Measurements from ENCODE around the gene NDUFAF3. TPM values are rescaled to one million over a fixed set of nuclear protein-coding genes. Genes with fewer than 3 reads are reported as not detected.

NDUFAF3 gene
- total RNA-seq, 1 donor from 2014 or later: 60.4 TPM

DNA sequence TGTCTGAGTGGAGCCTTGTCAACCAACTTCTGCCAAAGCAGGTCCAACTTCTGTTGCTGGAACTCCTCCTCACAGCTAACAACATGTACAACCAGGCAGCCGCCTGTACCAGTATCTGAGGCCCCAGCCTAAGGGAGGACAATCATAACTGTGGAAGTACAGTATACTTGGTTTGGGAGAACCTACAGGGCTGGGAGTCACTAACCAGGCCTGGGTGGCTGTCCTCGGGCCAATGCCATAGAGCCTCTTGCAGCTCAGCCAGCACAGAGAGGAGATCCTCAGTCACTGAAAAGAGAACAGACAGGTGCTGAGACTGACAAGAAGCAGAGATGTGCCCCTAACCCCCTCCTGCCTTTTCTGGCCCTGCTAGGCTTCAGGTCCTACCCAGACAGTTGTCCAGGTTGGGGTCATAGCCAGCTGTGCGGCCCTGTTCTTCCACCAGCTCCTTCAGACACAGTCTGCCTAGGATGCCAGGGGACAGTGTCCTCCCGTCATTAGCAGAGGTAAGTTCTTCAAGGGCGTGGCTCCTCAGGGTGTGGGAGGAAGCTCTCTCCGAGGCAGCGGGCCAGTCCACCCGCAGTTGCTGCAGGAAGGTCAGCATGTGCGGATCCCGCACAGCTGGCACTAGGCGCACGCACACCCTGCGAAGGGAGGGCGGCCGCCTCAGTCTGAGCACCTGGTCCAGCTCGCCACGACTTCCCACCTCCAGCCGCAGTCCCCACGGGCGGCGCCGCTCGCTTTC is 4.5 kb upstream of the NDUFAF3 start:
- TF ChIP-seq, protein P1, sequence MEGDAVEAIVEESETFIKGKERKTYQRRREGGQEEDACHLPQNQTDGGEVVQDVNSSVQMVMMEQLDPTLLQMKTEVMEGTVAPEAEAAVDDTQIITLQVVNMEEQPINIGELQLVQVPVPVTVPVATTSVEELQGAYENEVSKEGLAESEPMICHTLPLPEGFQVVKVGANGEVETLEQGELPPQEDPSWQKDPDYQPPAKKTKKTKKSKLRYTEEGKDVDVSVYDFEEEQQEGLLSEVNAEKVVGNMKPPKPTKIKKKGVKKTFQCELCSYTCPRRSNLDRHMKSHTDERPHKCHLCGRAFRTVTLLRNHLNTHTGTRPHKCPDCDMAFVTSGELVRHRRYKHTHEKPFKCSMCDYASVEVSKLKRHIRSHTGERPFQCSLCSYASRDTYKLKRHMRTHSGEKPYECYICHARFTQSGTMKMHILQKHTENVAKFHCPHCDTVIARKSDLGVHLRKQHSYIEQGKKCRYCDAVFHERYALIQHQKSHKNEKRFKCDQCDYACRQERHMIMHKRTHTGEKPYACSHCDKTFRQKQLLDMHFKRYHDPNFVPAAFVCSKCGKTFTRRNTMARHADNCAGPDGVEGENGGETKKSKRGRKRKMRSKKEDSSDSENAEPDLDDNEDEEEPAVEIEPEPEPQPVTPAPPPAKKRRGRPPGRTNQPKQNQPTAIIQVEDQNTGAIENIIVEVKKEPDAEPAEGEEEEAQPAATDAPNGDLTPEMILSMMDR (IDR thresholded peaks at IDR 0.05): no peak
- DNase-seq (ENCODE audit: low spot score): no peak
- Mint-ChIP-seq H3K9me3 (ENCODE audit: low read depth) (no peaks in the 10 kb centered on the region), H3K36me3 (ENCODE audit: low read depth) (peaks cover 12% of the 10 kb centered on the region), H3K27me3 (ENCODE audit: low read depth) (no peaks in the 10 kb centered on the region), H3K4me3 (ENCODE audit: unreplicated experiment) (peak overlapping the region; percentile 80), H3K4me1 (ENCODE audit: low read depth) (peaks cover 35% of the 10 kb centered on the region), H3K27ac (ENCODE audit: unreplicated experiment) (peak overlapping the region; percentile 82)

GRCh38 chr3:49017971-49018706 is 3.8 kb upstream of the NDUFAF3 start, which contains the start of gene DALRD3:
Gene DALRD3, minus strand, starts transcription at chr3:49018580. Its CDS starts 16 bp downstream, at chr3:49018564.
- no peaks in the 10 kb centered on the region for H3K27me3 Mint-ChIP-seq (ENCODE audit: low read depth)
- peaks cover 12% of the 10 kb centered on the region for H3K36me3 Mint-ChIP-seq (ENCODE audit: low read depth)
- H3K27ac Mint-ChIP-seq (ENCODE audit: unreplicated experiment): peak within 1 kb of the TSS; percentile 89
- peak within 1 kb of the TSS; percentile 80 for H3K4me3 Mint-ChIP-seq (ENCODE audit: unreplicated experiment)
- no peaks in the 10 kb centered on the region for H3K9me3 Mint-ChIP-seq (ENCODE audit: low read depth)
- DNase-seq (ENCODE audit: low spot score): no peak
- peaks cover 43% of the 10 kb centered on the region for H3K4me1 Mint-ChIP-seq (ENCODE audit: low read depth)
- TF ChIP-seq, protein P1 (IDR thresholded peaks at IDR 0.05): peak; percentile 16

DNA sequence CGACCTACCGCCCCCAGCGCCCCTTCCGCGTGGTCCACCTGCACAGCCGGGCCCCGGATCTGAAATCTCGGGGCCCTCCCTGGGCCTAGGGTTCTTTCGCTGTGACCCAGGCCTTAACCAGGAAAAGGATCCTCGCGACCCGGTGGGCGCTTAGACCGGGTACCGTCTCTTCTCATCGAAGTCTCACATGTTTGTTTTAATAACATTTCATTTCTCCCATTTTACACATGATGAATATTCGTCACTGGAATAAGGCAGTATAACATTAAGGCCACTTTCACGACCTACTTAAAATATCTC is 3.3 kb upstream of the NDUFAF3 start:
- Mint-ChIP-seq H3K4me3 (ENCODE audit: unreplicated experiment) (peak overlapping the region; percentile 80), H3K36me3 (ENCODE audit: low read depth) (peaks cover 12% of the 10 kb centered on the region), H3K4me1 (ENCODE audit: low read depth) (peaks cover 46% of the 10 kb centered on the region), H3K9me3 (ENCODE audit: low read depth) (no peaks in the 10 kb centered on the region), H3K27me3 (ENCODE audit: low read depth) (no peaks in the 10 kb centered on the region), H3K27ac (ENCODE audit: unreplicated experiment) (peak overlapping the region; percentile 89)
- TF ChIP-seq, protein P1 (IDR thresholded peaks at IDR 0.05): no peak
- no peak for DNase-seq (ENCODE audit: low spot score)

- Mint-ChIP-seq H3K4me3 (ENCODE audit: unreplicated experiment) (peak overlapping the region; percentile 90), H3K4me1 (ENCODE audit: low read depth) (peaks cover 52% of the 10 kb centered on the region), H3K27me3 (ENCODE audit: low read depth) (no peaks in the 10 kb centered on the region), H3K9me3 (ENCODE audit: low read depth) (no peaks in the 10 kb centered on the region), H3K27ac (ENCODE audit: unreplicated experiment) (peak overlapping the region; percentile 89), H3K36me3 (ENCODE audit: low read depth) (peaks cover 14% of the 10 kb centered on the region)
- TF ChIP-seq, protein P1 (IDR thresholded peaks at IDR 0.05): no peak
- no peak for DNase-seq (ENCODE audit: low spot score)
These were observed 2.0 kb upstream of the NDUFAF3 start for GRCh38 chr3:49019941-49020329.

DNA sequence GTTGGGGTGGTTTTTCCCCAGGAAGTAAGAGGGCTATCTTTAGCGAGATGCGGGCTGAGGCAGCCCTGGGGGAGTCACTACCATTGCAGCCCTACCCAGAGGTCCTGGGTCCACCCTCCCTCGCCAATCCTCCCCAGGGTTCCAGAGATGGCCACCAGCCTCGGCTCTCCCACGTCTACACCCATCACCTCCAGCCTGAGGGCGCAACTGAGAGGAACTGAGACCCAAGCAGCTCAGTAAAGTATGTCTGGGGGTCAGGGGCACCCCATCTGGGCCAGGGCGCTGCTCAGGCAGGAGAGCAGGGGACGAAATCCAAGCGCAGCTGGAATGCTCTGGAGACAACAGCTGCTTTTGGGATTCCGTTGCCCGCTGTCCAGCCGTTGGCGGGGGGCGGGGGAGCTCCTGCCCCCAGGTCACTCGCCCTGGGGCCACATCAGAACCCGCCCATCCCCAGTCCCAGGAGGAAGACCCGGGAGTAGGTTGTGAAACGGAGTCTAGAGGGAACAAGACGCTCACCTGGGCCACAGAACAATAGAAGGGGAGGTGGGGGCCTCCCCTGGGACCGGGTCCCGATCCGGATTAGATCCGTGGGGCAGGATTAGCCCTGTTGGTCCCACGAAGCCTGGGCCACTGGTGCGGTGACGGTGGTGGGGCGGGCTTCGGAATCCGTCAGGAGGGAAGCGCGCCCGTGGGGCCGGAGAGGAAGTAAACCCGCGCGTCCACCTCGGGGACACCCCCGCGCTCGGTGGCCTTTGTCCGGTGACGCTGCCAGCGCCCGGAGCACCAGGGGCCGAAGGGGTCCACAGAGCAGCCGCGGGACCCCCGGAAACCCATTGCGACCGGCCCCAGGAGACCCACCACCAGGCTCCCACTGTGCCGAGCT is 1.4 kb upstream of the NDUFAF3 start:
- Mint-ChIP-seq H3K36me3 (ENCODE audit: low read depth) (peaks cover 14% of the 10 kb centered on the region), H3K27ac (ENCODE audit: unreplicated experiment) (peak overlapping the region; percentile 92), H3K9me3 (ENCODE audit: low read depth) (no peaks in the 10 kb centered on the region), H3K4me1 (ENCODE audit: low read depth) (peaks cover 55% of the 10 kb centered on the region), H3K4me3 (ENCODE audit: unreplicated experiment) (peak overlapping the region; percentile 90), H3K27me3 (ENCODE audit: low read depth) (no peaks in the 10 kb centered on the region)
- TF ChIP-seq, protein P1 (IDR thresholded peaks at IDR 0.05): no peak
- peak; percentile 86 for DNase-seq (ENCODE audit: low spot score)

Measured in chondrocyte (in vitro differentiated cells).